ENCODE data around the gene TMEM43. TPM values are rescaled to one million over a fixed set of nuclear protein-coding genes. Genes with fewer than 3 reads are reported as not detected.

The TMEM43 gene
- polyA plus RNA-seq, 1 of the 3 experiments (the other 2 are of a cell fraction): 105 TPM

- no peak for DNase-seq
- Histone ChIP-seq H3K36me3 (replicated peaks in 1 of 2; ENCODE audit: control insufficient read depth in 1 of 2, insufficient read depth in 2 of 2, low read length in 1 of 2) (peaks cover 59 to 73% of the 10 kb centered on the region in 2 experiments), H4K20me1 (ENCODE audit: insufficient read depth) (peaks cover 7% of the 10 kb centered on the region; the same call in 1 of the 2 replicates), H3K79me2 (ENCODE audit: insufficient read depth) (peaks cover 71% of the 10 kb centered on the region), H3K9me3 (no peaks in the 10 kb centered on the region), H2AFZ (ENCODE audit: low read depth) (no peak overlapping the region), H3K9ac (peak overlapping the region; percentile 53), H3K4me1 (ENCODE audit: control insufficient read depth in 1 of 2, insufficient read depth in 2 of 2, low read depth in 1 of 2, low read length in 1 of 2) (peaks cover 24 to 51% of the 10 kb centered on the region in 2 experiments), H3K9me2 (no peaks in the 10 kb centered on the region), H3K27me3 (ENCODE audit: insufficient read depth) (no peaks in the 10 kb centered on the region), H3F3A (replicated peaks; ENCODE audit: insufficient read depth) (peaks cover 52% of the 10 kb centered on the region), H3K27ac (ENCODE audit: low read depth in 2 of 2, low read length in 1 of 2) (peak overlapping the region; percentile 81 to 98), H3K4me3 (ENCODE audit: low read depth in 2 of 2, low read length in 1 of 2) (0 out of 4 replicates have a peak overlapping the region, but pooled peaks of 1 of the 2 experiments have one; percentile 2), H3K4me2 (peak overlapping the region; percentile 59)
- ChIA-PET CTCF (interaction anchor here (0.8 kb wide), 1 partner anchor 274 kb away, joined by 4 read pairs; no protein-coding TSS in a partner anchor), POLR2A (interaction anchor here (0.7 to 1.1 kb wide), 2 partner anchors 46 to 505 kb away, joined by 3 read pairs; partner anchors contain the start of genes CHCHD4 and TMEM43)
- TF ChIP-seq, protein P1, sequence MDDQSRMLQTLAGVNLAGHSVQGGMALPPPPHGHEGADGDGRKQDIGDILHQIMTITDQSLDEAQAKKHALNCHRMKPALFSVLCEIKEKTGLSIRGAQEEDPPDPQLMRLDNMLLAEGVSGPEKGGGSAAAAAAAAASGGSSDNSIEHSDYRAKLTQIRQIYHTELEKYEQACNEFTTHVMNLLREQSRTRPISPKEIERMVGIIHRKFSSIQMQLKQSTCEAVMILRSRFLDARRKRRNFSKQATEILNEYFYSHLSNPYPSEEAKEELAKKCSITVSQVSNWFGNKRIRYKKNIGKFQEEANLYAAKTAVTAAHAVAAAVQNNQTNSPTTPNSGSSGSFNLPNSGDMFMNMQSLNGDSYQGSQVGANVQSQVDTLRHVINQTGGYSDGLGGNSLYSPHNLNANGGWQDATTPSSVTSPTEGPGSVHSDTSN (IDR thresholded peaks at IDR 0.05): peak; percentile 77
- TF ChIP-seq FOSL2 (IDR thresholded peaks at IDR 0.05; ENCODE audit: borderline replicate concordance, low read depth) (peak; percentile 92), EP300 (IDR thresholded peaks at IDR 0.05; ENCODE audit: borderline replicate concordance in 1 of 2, low read depth in 1 of 2, low read length in 1 of 2) (peak in 1 of 2 experiments; percentile 81; a peak in 2 of 4 replicates), POLR2AphosphoS5 (IDR thresholded peaks at IDR 0.05; ENCODE audit: low read depth, low read length) (peak; percentile 56; the same call in 1 of the 2 replicates), TEAD4 (IDR thresholded peaks at IDR 0.05; ENCODE audit: borderline replicate concordance, insufficient read depth) (peak; percentile 78; the same call in 1 of the 2 replicates), FOXM1 (IDR thresholded peaks at IDR 0.05; ENCODE audit: low read depth) (peak; percentile 57; the same call in 1 of the 2 replicates), TCF12 (IDR thresholded peaks at IDR 0.05) (peak; percentile 94), MEF2A (IDR thresholded peaks at IDR 0.05; ENCODE audit: borderline replicate concordance, low read depth) (peak; percentile 44), MXI1 (IDR thresholded peaks at IDR 0.05; ENCODE audit: low read depth, low read length) (no peak), SMC3 (IDR thresholded peaks at IDR 0.05; ENCODE audit: low read depth, low read length) (no peak), JUND (IDR thresholded peaks at IDR 0.05) (peak; percentile 93), YY1 (IDR thresholded peaks at IDR 0.05; ENCODE audit: low read depth) (peak; percentile 38; the same call in 1 of the 2 replicates), RXRA (IDR thresholded peaks at IDR 0.05; ENCODE audit: borderline replicate concordance, low read depth) (peak; percentile 32; the same call in 1 of the 2 replicates), NFIC (IDR thresholded peaks at IDR 0.05; ENCODE audit: borderline replicate concordance) (peak; percentile 52; the same call in 1 of the 2 replicates), GABPA (IDR thresholded peaks at IDR 0.05; ENCODE audit: low read depth) (no peak)
- TF ChIP-seq, protein P2, sequence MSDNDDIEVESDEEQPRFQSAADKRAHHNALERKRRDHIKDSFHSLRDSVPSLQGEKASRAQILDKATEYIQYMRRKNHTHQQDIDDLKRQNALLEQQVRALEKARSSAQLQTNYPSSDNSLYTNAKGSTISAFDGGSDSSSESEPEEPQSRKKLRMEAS (IDR thresholded peaks at IDR 0.05; ENCODE audit: low read depth): peak; percentile 43; the same call in 1 of the 2 replicates
- 7% methylated on average over 2 of the region's 2 CpGs for WGBS (ENCODE audit: low lambda C conversion rate)
Measured at GRCh38 chr3:14170531-14171159, 45.8 kb downstream of the TMEM43 start.

GRCh38 chr3:14172496-14172895 lies 47.6 kb downstream of the TMEM43 start:
- H3K4me2 ChIP-seq: no peak overlapping the region
- peaks cover 14% of the 10 kb centered on the region; the same call in 1 of the 2 replicates for H4K20me1 ChIP-seq (ENCODE audit: insufficient read depth)
- peaks cover 52% of the 10 kb centered on the region for H3F3A ChIP-seq (replicated peaks; ENCODE audit: insufficient read depth)
- H3K36me3 ChIP-seq (replicated peaks in 1 of 2; ENCODE audit: control insufficient read depth in 1 of 2, insufficient read depth in 2 of 2, low read length in 1 of 2): peaks cover 49 to 56% of the 10 kb centered on the region in 2 experiments
- peaks cover 30 to 64% of the 10 kb centered on the region in 2 experiments for H3K4me1 ChIP-seq (ENCODE audit: control insufficient read depth in 1 of 2, insufficient read depth in 2 of 2, low read depth in 1 of 2, low read length in 1 of 2)
- no peaks in the 10 kb centered on the region for H3K27me3 ChIP-seq (ENCODE audit: insufficient read depth)
- POLR2A ChIA-PET: no interaction called here
- no peak overlapping the region for H2AFZ ChIP-seq (ENCODE audit: low read depth)
- no peaks in the 10 kb centered on the region for H3K9me2 ChIP-seq
- peaks cover 80% of the 10 kb centered on the region for H3K79me2 ChIP-seq (ENCODE audit: insufficient read depth)
- TF ChIP-seq FOSL2 (IDR thresholded peaks at IDR 0.05; ENCODE audit: borderline replicate concordance, low read depth) (no peak), RFX5 (IDR thresholded peaks at IDR 0.05; ENCODE audit: low read length) (no peak), POLR2AphosphoS5 (IDR thresholded peaks at IDR 0.05; ENCODE audit: low read depth, low read length) (no peak), MEF2A (IDR thresholded peaks at IDR 0.05; ENCODE audit: borderline replicate concordance, low read depth) (no peak), USF1 (IDR thresholded peaks at IDR 0.05; ENCODE audit: borderline replicate concordance, low read depth) (no peak), TEAD4 (IDR thresholded peaks at IDR 0.05; ENCODE audit: borderline replicate concordance, insufficient read depth) (no peak)
- DNase-seq: no peak
- no peak overlapping the region for H3K9ac ChIP-seq
- no peak overlapping the region for H3K4me3 ChIP-seq (ENCODE audit: low read depth in 2 of 2, low read length in 1 of 2)
- H3K9me3 ChIP-seq: no peaks in the 10 kb centered on the region
- 93% methylated on average over 5 of the region's 5 CpGs for WGBS (ENCODE audit: low lambda C conversion rate)
- peak overlapping the region in 1 of 2 experiments; percentile 98; a peak in 3 of 4 replicates for H3K27ac ChIP-seq (ENCODE audit: low read depth in 2 of 2, low read length in 1 of 2)
- CTCF ChIA-PET: interaction anchor here (1.4 to 3.9 kb wide), 2 partner anchors 31 to 276 kb away, joined by 5 to 13 read pairs; no protein-coding TSS in a partner anchor
